AG09309 (cell line): ENCODE results near the gene CDH4.

Source experiments
- DNase-seq: peaks from one replicate; pipeline ENCODE4 v3.0.0-alpha.2; 2010; ENCODE audit warnings: low read depth
- H3K4me3 ChIP-seq: 2 replicates; pipeline ENCODE4 v1.5.1; 2011; ENCODE audit warnings: mild to moderate bottlenecking, low read depth, low read length, moderate library complexity; ENCODE audit not compliant: control insufficient read depth
- TF ChIP-seq, protein P1 (sequence below): IDR thresholded peaks from 2 replicates; pipeline ENCODE4 v1.5.1; 2011; ENCODE audit warnings: mild to moderate bottlenecking, low read depth, low read length, inconsistent platforms; ENCODE audit not compliant: insufficient read depth, control insufficient read depth; ENCODE audit errors: missing control alignments

Gene CDH4

DNA sequence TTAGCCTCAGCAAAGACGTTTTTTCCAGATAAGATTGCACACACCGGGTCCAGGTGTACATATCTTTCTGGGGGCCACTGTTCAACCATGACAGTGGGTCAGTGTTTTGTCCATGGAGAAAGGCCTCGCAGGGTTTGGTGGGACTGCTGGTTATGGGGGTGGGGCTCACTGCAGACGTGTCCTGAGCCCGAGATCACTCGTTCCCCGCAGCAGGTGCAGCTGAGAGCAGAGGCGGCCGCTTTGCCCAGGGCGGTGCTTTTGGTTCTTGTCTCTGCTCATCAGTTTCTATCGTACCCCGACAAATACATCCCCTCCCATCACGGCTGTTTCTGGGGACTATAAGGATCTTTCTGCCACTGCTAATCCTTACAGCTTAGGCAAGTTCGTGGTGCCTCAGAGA, 166.9 kb downstream of the CDH4 start:
- no peak overlapping the region for H3K4me3 ChIP-seq
- TF ChIP-seq, protein P1, sequence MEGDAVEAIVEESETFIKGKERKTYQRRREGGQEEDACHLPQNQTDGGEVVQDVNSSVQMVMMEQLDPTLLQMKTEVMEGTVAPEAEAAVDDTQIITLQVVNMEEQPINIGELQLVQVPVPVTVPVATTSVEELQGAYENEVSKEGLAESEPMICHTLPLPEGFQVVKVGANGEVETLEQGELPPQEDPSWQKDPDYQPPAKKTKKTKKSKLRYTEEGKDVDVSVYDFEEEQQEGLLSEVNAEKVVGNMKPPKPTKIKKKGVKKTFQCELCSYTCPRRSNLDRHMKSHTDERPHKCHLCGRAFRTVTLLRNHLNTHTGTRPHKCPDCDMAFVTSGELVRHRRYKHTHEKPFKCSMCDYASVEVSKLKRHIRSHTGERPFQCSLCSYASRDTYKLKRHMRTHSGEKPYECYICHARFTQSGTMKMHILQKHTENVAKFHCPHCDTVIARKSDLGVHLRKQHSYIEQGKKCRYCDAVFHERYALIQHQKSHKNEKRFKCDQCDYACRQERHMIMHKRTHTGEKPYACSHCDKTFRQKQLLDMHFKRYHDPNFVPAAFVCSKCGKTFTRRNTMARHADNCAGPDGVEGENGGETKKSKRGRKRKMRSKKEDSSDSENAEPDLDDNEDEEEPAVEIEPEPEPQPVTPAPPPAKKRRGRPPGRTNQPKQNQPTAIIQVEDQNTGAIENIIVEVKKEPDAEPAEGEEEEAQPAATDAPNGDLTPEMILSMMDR: no peak
- DNase-seq: no peak

DNA sequence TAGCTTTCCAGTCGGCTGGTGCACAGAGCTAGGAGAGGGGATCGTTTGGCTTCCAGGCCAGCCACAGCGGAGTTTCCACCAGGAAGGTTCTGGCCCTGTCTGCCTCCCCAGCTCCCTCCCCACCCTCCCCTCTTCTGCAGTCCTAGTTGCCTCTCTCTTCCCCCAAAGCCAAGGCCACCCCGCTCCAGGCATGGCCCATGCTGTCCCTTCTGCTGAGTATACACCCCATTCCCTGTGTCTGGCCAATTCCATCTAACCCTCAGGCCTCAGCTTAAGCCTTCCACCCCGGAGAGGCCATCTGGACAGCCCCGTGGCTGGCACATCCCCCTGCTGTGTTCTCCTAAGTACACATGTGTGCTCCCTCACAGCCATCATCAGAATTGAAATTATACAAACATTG, 167.4 kb downstream of the CDH4 start:
- TF ChIP-seq, protein P1: no peak
- DNase-seq: no peak
- no peak overlapping the region for H3K4me3 ChIP-seq

DNA sequence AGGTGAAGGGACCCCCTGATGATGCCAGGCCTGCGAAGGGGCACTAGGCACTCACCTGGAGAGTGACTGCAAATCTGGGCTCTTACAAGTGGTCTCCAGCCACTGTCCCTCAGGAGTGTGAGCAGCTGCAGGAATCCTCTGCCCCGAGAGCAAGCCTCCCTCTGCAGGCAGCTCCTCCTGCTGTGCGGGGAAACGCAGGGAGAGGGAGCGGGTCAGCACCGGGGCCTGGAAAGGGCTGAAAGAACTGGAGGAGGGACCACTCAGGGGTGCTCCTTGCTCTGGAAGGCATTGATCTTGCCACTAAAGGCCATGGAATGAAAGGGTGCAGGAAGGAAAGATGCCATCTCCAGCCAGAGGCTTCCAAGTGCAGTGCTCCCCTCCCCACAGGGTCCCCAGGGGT, 168.0 kb downstream of the CDH4 start:
- DNase-seq: no peak
- TF ChIP-seq, protein P1: no peak
- no peak overlapping the region for H3K4me3 ChIP-seq

DNA sequence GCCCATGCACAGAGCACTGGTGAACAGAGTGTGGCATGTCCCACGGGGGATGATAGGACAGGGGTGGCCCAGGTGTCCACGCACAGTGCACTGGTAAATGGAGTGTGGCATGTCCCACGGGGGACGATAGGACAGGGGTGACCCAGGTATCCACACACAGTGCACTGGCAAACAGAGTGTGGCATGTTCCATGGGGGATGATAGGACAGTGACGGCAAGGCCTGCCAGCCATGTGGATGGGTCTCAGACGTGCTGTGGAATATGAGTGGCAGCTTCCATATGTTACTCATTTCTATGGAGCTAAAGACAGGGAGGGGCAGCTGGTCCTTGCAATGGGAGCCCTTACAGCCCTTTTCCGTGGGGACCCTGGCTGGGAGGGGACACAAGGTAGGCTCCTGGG, 168.7 kb downstream of the CDH4 start:
- no peak overlapping the region for H3K4me3 ChIP-seq
- TF ChIP-seq, protein P1: no peak
- no peak for DNase-seq

DNA sequence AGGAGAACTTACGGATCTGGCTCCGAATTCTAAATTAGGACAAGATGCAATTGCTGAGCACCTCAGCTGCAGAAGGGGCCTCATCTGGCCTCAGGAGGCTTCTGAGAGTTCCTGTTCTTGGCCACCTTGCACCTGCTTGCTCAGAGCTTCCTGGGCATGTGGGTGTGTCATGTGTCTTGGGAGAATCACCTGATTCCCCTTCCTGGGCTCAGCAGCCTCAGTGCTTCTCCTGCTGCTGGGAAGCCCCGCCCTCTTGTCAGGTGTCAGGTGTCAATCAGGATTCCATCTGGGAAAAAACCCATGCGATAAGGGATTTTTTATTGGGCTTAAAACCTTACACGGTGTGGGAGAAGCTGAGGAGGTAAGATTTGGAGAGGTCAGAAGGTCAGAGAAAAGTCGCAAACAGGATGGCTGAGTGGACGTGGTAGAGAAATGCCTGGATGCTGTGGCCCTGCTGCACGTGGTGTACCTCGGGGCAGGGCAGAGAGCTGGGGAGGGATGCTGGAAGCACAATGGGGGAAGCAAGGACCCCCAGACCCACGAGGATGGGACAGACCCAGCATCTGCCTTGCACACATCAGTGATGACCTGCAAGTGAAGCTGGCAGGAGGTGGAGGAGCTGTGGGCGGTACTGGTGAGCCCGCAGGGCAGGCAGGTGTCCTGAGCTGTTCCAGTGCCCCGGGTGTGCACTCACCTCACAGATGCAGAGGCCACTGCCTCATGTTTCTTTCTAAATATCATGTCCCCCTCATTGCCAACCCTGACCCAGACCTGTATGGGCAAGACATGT, 170.8 kb downstream of the CDH4 start:
- DNase-seq: no peak
- TF ChIP-seq, protein P1: no peak
- no peak overlapping the region for H3K4me3 ChIP-seq

DNA sequence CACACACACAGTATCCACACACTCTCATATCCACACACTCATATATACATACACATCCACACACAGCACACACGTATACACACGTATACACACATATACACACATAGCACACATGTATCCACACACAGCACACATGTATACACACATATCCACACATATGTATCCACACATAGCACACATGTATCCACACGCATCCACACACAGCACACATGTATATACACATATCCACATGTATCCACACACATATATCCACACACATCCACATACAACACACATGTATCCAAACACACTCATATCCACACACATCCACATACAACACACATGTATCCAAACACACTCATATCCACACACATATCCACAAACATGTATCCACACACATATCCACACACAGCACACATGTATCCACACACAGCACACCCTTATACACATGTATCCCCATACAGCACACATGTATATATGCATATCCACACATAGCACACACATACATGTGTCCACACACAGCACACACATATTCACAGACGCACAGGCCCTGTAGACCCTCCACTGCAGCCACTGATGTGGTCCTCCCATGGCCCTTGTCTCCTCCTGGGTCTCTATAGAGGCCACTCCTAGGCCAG, 172.1 kb downstream of the CDH4 start:
- TF ChIP-seq, protein P1: no peak
- no peak overlapping the region for H3K4me3 ChIP-seq
- DNase-seq: no peak
